Adipocyte (in vitro differentiated cells): ENCODE results near the gene PDE3A.

Experiments used
- DNase-seq: peaks from one replicate; pipeline ENCODE4 v3.0.0-alpha.2; 2015; ENCODE audit warnings: low read depth
- H3K27me3 ChIP-seq: replicated peaks from 2 replicates; pipeline ENCODE4 v1.7.0; 2013; ENCODE audit warnings: mild to moderate bottlenecking, low read length, moderate library complexity; ENCODE audit not compliant: control insufficient read depth, insufficient read depth
- H3K36me3 ChIP-seq: 2 replicates; pipeline ENCODE4 v1.7.0; 2013; ENCODE audit warnings: low read length, mild to moderate bottlenecking, moderate library complexity; ENCODE audit not compliant: control insufficient read depth, insufficient read depth, severe bottlenecking
- H3K4me1 ChIP-seq: 2 replicates; pipeline ENCODE4 v1.7.0; 2013; ENCODE audit warnings: mild to moderate bottlenecking, low read length, moderate library complexity; ENCODE audit not compliant: control insufficient read depth, insufficient read depth
- H3K4me3 ChIP-seq: 2 replicates; pipeline ENCODE4 v1.7.0; 2013; ENCODE audit warnings: mild to moderate bottlenecking, low read length, moderate library complexity
- H3K9ac ChIP-seq: 2 replicates; pipeline ENCODE4 v1.7.0; 2013; ENCODE audit warnings: mild to moderate bottlenecking, low read length, moderate library complexity
- H3K9me3 ChIP-seq: 2 replicates; pipeline ENCODE4 v1.7.0; 2013; ENCODE audit warnings: mild to moderate bottlenecking, low read length, moderate library complexity; ENCODE audit not compliant: control insufficient read depth

The PDE3A gene

GRCh38 chr12:20520532-20520931, 152.2 kb downstream of the PDE3A start:
- Histone ChIP-seq H3K9ac (no peak overlapping the region), H3K36me3 (no peaks in the 10 kb centered on the region), H3K9me3 (no peaks in the 10 kb centered on the region), H3K27me3 (no peaks in the 10 kb centered on the region), H3K4me3 (no peak overlapping the region), H3K4me1 (peaks cover 19% of the 10 kb centered on the region)
- no peak for DNase-seq

GRCh38 chr12:20523658-20524057, 155.3 kb downstream of the PDE3A start:
- H3K4me3 ChIP-seq, result peak overlapping the region; percentile 32
- H3K36me3 ChIP-seq, result no peaks in the 10 kb centered on the region
- H3K9me3 ChIP-seq, result no peaks in the 10 kb centered on the region
- H3K9ac ChIP-seq, result no peak overlapping the region
- peak; percentile 57 for DNase-seq
- no peaks in the 10 kb centered on the region for H3K27me3 ChIP-seq
- peaks cover 19% of the 10 kb centered on the region for H3K4me1 ChIP-seq

- Histone ChIP-seq H3K9me3 (no peaks in the 10 kb centered on the region), H3K4me3 (peak overlapping the region; percentile 32), H3K27me3 (no peaks in the 10 kb centered on the region), H3K4me1 (peaks cover 19% of the 10 kb centered on the region), H3K9ac (no peak overlapping the region), H3K36me3 (no peaks in the 10 kb centered on the region)
- DNase-seq, result no peak
Observed at GRCh38 chr12:20524113-20524512, 155.8 kb downstream of the PDE3A start.

GRCh38 chr12:20525064-20525610, 156.8 kb downstream of the PDE3A start:
- Histone ChIP-seq H3K4me3 (no peak overlapping the region), H3K27me3 (no peaks in the 10 kb centered on the region), H3K9ac (no peak overlapping the region), H3K4me1 (peaks cover 19% of the 10 kb centered on the region), H3K9me3 (no peaks in the 10 kb centered on the region), H3K36me3 (no peaks in the 10 kb centered on the region)
- no peak for DNase-seq

- no peaks in the 10 kb centered on the region for H3K27me3 ChIP-seq
- H3K9ac ChIP-seq, result no peak overlapping the region
- H3K9me3 ChIP-seq, result no peaks in the 10 kb centered on the region
- H3K36me3 ChIP-seq, result no peaks in the 10 kb centered on the region
- peak; percentile 54 for DNase-seq
- no peak overlapping the region for H3K4me3 ChIP-seq
- H3K4me1 ChIP-seq, result peaks cover 11% of the 10 kb centered on the region
Observed at GRCh38 chr12:20527417-20528163, 159.3 kb downstream of the PDE3A start.

GRCh38 chr12:20528208-20528607, 159.9 kb downstream of the PDE3A start:
- H3K9ac ChIP-seq, result no peak overlapping the region
- H3K36me3 ChIP-seq, result no peaks in the 10 kb centered on the region
- H3K27me3 ChIP-seq, result no peaks in the 10 kb centered on the region
- H3K4me3 ChIP-seq, result no peak overlapping the region
- H3K4me1 ChIP-seq, result peaks cover 8% of the 10 kb centered on the region
- DNase-seq, result no peak
- H3K9me3 ChIP-seq, result no peaks in the 10 kb centered on the region

GRCh38 chr12:20546267-20546666, 177.9 kb downstream of the PDE3A start:
- Histone ChIP-seq H3K4me3 (no peak overlapping the region), H3K36me3 (no peaks in the 10 kb centered on the region), H3K9me3 (no peaks in the 10 kb centered on the region), H3K9ac (no peak overlapping the region), H3K27me3 (no peaks in the 10 kb centered on the region), H3K4me1 (peaks cover 39% of the 10 kb centered on the region)
- no peak for DNase-seq

GRCh38 chr12:20547816-20548575, 179.7 kb downstream of the PDE3A start:
- Histone ChIP-seq H3K4me3 (peak overlapping the region; percentile 58), H3K27me3 (no peaks in the 10 kb centered on the region)

GRCh38 chr12:20548611-20549010, 180.3 kb downstream of the PDE3A start:
- H3K9me3 ChIP-seq, result no peaks in the 10 kb centered on the region
- H3K27me3 ChIP-seq, result no peaks in the 10 kb centered on the region
- no peaks in the 10 kb centered on the region for H3K36me3 ChIP-seq
- H3K9ac ChIP-seq, result peak overlapping the region; percentile 51
- H3K4me1 ChIP-seq, result peaks cover 34% of the 10 kb centered on the region
- H3K4me3 ChIP-seq, result peak overlapping the region; percentile 58
- peak; percentile 3 for DNase-seq

More at GRCh38 chr12:20547816-20548575, 179.7 kb downstream of the PDE3A start:
- peak overlapping the region; percentile 51 for H3K9ac ChIP-seq
- peak; percentile 77 for DNase-seq
- peaks cover 34% of the 10 kb centered on the region for H3K4me1 ChIP-seq
- H3K9me3 ChIP-seq, result no peaks in the 10 kb centered on the region
- H3K36me3 ChIP-seq, result no peaks in the 10 kb centered on the region

GRCh38 chr12:20549108-20549719, 180.9 kb downstream of the PDE3A start:
- Histone ChIP-seq H3K4me3 (peak overlapping the region; percentile 58), H3K9me3 (no peaks in the 10 kb centered on the region), H3K4me1 (peaks cover 34% of the 10 kb centered on the region), H3K27me3 (no peaks in the 10 kb centered on the region), H3K36me3 (no peaks in the 10 kb centered on the region), H3K9ac (peak overlapping the region; percentile 51)
- DNase-seq, result peak; percentile 64
